ENCODE measurements around the gene MUS81. TPM values are rescaled to one million over a fixed set of nuclear protein-coding genes. Genes with fewer than 3 reads are reported as not detected.

Gene MUS81
- total and polyA plus RNA-seq, 7 donors: 28.0 to 55.3 (median 32.8) TPM

- 0 to 1% (median 0%) methylated on average over 43 to 46 of the region's 46 CpGs for whole genome bisulfite sequencing, 3 donors
- H3K9me3 ChIP-seq: no peaks in the 10 kb centered on the region
- TF ChIP-seq, protein P1, sequence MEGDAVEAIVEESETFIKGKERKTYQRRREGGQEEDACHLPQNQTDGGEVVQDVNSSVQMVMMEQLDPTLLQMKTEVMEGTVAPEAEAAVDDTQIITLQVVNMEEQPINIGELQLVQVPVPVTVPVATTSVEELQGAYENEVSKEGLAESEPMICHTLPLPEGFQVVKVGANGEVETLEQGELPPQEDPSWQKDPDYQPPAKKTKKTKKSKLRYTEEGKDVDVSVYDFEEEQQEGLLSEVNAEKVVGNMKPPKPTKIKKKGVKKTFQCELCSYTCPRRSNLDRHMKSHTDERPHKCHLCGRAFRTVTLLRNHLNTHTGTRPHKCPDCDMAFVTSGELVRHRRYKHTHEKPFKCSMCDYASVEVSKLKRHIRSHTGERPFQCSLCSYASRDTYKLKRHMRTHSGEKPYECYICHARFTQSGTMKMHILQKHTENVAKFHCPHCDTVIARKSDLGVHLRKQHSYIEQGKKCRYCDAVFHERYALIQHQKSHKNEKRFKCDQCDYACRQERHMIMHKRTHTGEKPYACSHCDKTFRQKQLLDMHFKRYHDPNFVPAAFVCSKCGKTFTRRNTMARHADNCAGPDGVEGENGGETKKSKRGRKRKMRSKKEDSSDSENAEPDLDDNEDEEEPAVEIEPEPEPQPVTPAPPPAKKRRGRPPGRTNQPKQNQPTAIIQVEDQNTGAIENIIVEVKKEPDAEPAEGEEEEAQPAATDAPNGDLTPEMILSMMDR (IDR thresholded peaks at IDR 0.05): no peak
- H3K27me3 ChIP-seq (ENCODE audit: insufficient read depth in 3 of 3, low read length in 2 of 3): no peaks in the 10 kb centered on the region
- peak overlapping the region; percentile 100 for H3K4me3 ChIP-seq
- DNase-seq: peak; percentile 99
- intact Hi-C loops (cut with DNase I): no loop called here
- peak overlapping the region; percentile 99 for H3K27ac ChIP-seq
- peak; percentile 75 to 81 (median 76) for ATAC-seq
- H3K36me3 ChIP-seq (ENCODE audit: insufficient read depth in 1 of 2, low read depth in 1 of 2): peaks cover 3 to 47% of the 10 kb centered on the region in 2 donors
- peaks cover 21% of the 10 kb centered on the region for H3K4me1 ChIP-seq
Observed at GRCh38 chr11:65859095-65859811, 980 bp upstream of the MUS81 start.

DNA sequence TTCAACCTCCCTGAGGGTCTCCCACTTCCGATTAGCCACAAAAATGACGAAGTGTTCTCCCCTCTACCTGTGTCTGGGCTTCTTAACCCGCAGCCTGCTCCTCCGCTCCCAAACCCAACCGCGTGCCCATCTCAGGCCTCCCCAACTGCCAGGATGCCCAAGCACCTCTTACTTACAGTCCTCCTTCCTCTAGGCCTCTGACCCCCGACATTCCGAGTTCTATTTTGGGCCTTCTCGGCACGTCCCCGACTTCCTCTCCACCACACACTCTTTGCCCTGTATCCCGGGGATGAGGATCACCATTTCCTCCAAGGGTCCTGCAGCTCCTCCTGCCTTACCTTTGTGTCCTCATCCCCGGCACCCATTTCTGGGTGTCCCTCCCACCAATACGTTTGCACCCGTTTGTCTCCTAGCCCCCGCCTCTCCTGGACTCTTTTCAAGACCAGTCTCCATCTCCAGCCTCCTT is 388 bp upstream of the MUS81 start:
- 0 to 1% (median 1%) methylated on average over 14 to 16 of the region's 16 CpGs for WGBS, 3 donors
- Histone ChIP-seq H3K9me3 (no peaks in the 10 kb centered on the region), H3K36me3 (ENCODE audit: insufficient read depth in 1 of 2, low read depth in 1 of 2) (peaks cover 0 to 47% of the 10 kb centered on the region in 2 donors), H3K4me1 (peaks cover 21% of the 10 kb centered on the region), H3K4me3 (peak overlapping the region; percentile 100), H3K27ac (peak overlapping the region; percentile 99), H3K27me3 (ENCODE audit: insufficient read depth in 3 of 3, low read length in 2 of 3) (no peaks in the 10 kb centered on the region)
- intact Hi-C loops (cut with DNase I): loop anchor here in 1 of 2 donors (2.0 kb wide), 1 partner anchor 27 kb away; no protein-coding TSS in a partner anchor
- peak in 1 of 2 donors; percentile 72 for DNase-seq
- TF ChIP-seq, protein P1 (IDR thresholded peaks at IDR 0.05): no peak
- ATAC-seq: peak in 2 of 4 donors; percentile 1 to 13

- Histone ChIP-seq H3K9me3 (no peaks in the 10 kb centered on the region), H3K27me3 (ENCODE audit: insufficient read depth in 3 of 3, low read length in 2 of 3) (no peaks in the 10 kb centered on the region), H3K4me1 (peaks cover 16% of the 10 kb centered on the region), H3K27ac (peak overlapping the region; percentile 99), H3K36me3 (ENCODE audit: insufficient read depth in 1 of 2, low read depth in 1 of 2) (peaks cover 0 to 47% of the 10 kb centered on the region in 2 donors), H3K4me3 (peak overlapping the region; percentile 100)
- DNase-seq (no peak), ATAC-seq (no peak)
- TF ChIP-seq, protein P1 (IDR thresholded peaks at IDR 0.05): no peak
- 11 to 13% (median 11%) methylated on average over 14 of the region's 14 CpGs for WGBS, 3 donors
- intact Hi-C loops (cut with DNase I): loop anchor here in 1 of 2 donors (2.0 kb wide), 1 partner anchor 26 kb away; no protein-coding TSS in a partner anchor
Observed at GRCh38 chr11:65861165-65861505, 902 bp downstream of the MUS81 start.

- 87 to 88% (median 88%) methylated on average over 13 of the region's 13 CpGs for WGBS, 3 donors
- Histone ChIP-seq H3K27me3 (ENCODE audit: insufficient read depth in 3 of 3, low read length in 2 of 3) (no peaks in the 10 kb centered on the region), H3K9me3 (no peaks in the 10 kb centered on the region), H3K27ac (peak overlapping the region; percentile 99), H3K4me1 (peaks cover 13% of the 10 kb centered on the region), H3K4me3 (peak overlapping the region; percentile 100), H3K36me3 (ENCODE audit: insufficient read depth in 1 of 2, low read depth in 1 of 2) (peaks cover 0 to 50% of the 10 kb centered on the region in 2 donors)
- TF ChIP-seq, protein P1 (IDR thresholded peaks at IDR 0.05): no peak
- ATAC-seq: no peak
- intact Hi-C loops (cut with DNase I): loop anchor here in 1 of 2 donors (2.0 kb wide), 1 partner anchor 25 kb away; no protein-coding TSS in a partner anchor
- no peak for DNase-seq
Observed at GRCh38 chr11:65861533-65862183, 1.4 kb downstream of the MUS81 start.
